Glomerular visceral epithelial cell (primary cell): ENCODE measurements around the gene SEC31B.

Experiments
- DNase-seq: peaks from one replicate; pipeline ENCODE4 v3.0.0-alpha.2; 2016; ENCODE audit errors: extremely low spot score

Gene SEC31B

DNA sequence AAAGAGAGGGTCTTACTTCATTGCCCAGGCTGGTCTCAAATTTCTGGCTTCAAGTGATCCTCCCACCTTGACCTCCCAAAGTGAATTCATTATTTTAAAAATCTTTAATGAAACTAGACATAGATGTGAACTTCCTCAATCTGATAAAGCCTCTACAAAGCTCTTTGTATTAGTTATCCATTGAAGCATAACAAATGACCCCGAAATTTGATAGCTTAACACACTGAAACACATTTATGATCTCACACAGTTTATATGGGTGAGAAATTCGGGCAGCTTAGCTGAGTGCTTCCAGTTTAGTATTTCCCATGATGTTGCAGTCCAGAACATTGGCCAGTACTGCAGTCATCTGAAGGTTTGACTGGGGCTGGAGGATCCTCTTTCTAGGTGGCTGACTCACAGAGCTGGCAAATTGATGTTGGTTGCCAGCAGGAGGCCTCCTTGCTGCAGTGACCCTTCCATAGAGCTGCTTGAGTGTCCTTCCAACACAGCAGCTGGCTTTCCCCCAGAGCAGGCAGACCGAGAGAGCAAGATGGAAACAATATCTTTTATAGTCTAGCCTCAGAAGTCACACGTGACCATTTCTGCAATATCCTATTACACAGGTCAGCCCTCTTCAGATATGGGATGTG lies 73.4 kb downstream of the SEC31B start:
- DNase-seq: no peak

DNA sequence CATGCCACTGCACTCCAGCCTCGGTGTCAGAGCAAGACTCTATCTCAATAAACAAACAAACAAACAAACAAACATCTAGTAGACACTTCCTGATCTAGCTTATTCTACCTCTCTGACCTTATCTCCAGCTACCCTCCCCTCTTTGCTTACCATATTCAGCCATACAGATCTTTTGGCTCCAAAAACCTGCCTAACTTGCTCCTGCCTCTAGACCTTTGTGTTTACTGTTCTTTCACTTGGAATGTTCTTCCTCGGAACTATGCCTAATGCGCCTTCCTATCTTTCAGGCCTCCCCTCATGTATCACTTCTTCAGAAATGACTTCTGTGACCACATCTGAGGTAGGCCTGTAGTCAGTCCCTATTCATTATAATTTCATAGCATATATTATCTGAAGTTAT lies 77.1 kb downstream of the SEC31B start:
- DNase-seq: no peak

DNA sequence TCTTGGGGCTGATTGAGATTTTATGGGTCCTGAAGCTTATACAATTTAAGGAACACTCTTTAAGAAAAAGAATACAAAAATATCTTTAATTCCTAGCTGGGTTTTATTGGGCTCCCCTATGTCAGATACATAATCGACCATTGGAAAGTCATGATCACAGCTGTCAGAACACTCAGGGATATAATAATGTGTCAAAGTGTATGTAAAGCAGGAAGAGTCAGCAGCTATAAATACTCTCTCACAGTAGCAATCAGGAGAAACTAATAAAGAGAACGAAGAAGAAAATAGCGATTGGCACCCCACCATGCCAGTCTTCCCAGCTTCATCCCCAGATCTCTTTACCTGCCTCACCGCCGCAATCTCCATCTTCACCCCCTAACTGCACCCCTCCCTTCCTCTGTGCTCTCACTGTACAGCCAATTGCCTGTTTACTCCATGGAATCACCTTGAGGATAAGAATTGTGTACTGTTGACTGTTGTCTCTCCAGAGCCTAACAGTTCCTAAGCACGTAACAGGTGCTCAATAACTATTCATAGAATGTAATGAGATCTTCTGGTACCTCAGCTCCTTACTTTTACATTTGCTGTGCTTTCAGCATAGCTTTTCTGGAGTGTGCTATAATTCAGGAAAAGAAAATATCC lies 80.9 kb downstream of the SEC31B start:
- DNase-seq: no peak
